ENCODE measurements around the gene FIG4.
"Not testable (repeated sequence)": the region's sequence is repeated elsewhere in the genome, so short reads cannot be mapped to it uniquely, and the experiment has no call there.

The FIG4 gene

GRCh38 chr6:109840796-109841195 is 149.7 kb downstream of the FIG4 start:
- Histone ChIP-seq H3K36me3 (ENCODE audit: insufficient read depth, low read length) (no peaks in the 10 kb centered on the region), H3K27ac (no peak overlapping the region), H3K4me3 (no peak overlapping the region), H3K9me3 (ENCODE audit: low read depth, low read length) (no peaks in the 10 kb centered on the region), H3K9ac (ENCODE audit: insufficient read length) (no peak overlapping the region)
- DNase-seq (ENCODE audit: low read depth, low spot score), result no peak
- TF ChIP-seq EZH2 (IDR thresholded peaks at IDR 0.05), result no peak
- TF ChIP-seq POLR2AphosphoS5 (IDR thresholded peaks at IDR 0.05; ENCODE audit: borderline replicate concordance, low read depth, low read length), result no peak
- no peak for TF ChIP-seq FOXP2 (optimal IDR thresholded peaks at IDR 0.05; ENCODE audit: control extremely low read depth, extremely low read length, insufficient read depth)

- Histone ChIP-seq H3K27ac (no peak overlapping the region), H3K36me3 (ENCODE audit: insufficient read depth, low read length) (no peaks in the 10 kb centered on the region), H3K9me3 (ENCODE audit: low read depth, low read length) (no peaks in the 10 kb centered on the region), H3K4me3 (no peak overlapping the region), H3K9ac (ENCODE audit: insufficient read length) (no peak overlapping the region)
- DNase-seq (ENCODE audit: low read depth, low spot score), result no peak
- TF ChIP-seq EZH2 (IDR thresholded peaks at IDR 0.05) (no peak), FOXP2 (optimal IDR thresholded peaks at IDR 0.05; ENCODE audit: control extremely low read depth, extremely low read length, insufficient read depth) (no peak), POLR2AphosphoS5 (IDR thresholded peaks at IDR 0.05; ENCODE audit: borderline replicate concordance, low read depth, low read length) (no peak)
Observed at GRCh38 chr6:109841869-109842268, 150.8 kb downstream of the FIG4 start.

- Histone ChIP-seq H3K9ac (ENCODE audit: insufficient read length) (no peak overlapping the region), H3K4me3 (no peak overlapping the region), H3K36me3 (ENCODE audit: insufficient read depth, low read length) (no peaks in the 10 kb centered on the region), H3K9me3 (ENCODE audit: low read depth, low read length) (no peaks in the 10 kb centered on the region), H3K27ac (no peak overlapping the region)
- no peak for DNase-seq (ENCODE audit: low read depth, low spot score)
- TF ChIP-seq POLR2AphosphoS5 (IDR thresholded peaks at IDR 0.05; ENCODE audit: borderline replicate concordance, low read depth, low read length) (no peak), EZH2 (IDR thresholded peaks at IDR 0.05) (no peak), FOXP2 (optimal IDR thresholded peaks at IDR 0.05; ENCODE audit: control extremely low read depth, extremely low read length, insufficient read depth) (no peak)
Observed at GRCh38 chr6:109852713-109853112, 161.6 kb downstream of the FIG4 start.

GRCh38 chr6:109853426-109853825 is 162.3 kb downstream of the FIG4 start:
- H3K27ac ChIP-seq, result no peak overlapping the region
- DNase-seq (ENCODE audit: low read depth, low spot score), result no peak
- H3K9ac ChIP-seq (ENCODE audit: insufficient read length), result no peak overlapping the region
- H3K9me3 ChIP-seq (ENCODE audit: low read depth, low read length), result no peaks in the 10 kb centered on the region
- no peak for TF ChIP-seq EZH2 (IDR thresholded peaks at IDR 0.05)
- TF ChIP-seq POLR2AphosphoS5 (IDR thresholded peaks at IDR 0.05; ENCODE audit: borderline replicate concordance, low read depth, low read length), result no peak
- TF ChIP-seq FOXP2 (optimal IDR thresholded peaks at IDR 0.05; ENCODE audit: control extremely low read depth, extremely low read length, insufficient read depth), result no peak
- no peak overlapping the region for H3K4me3 ChIP-seq
- no peaks in the 10 kb centered on the region for H3K36me3 ChIP-seq (ENCODE audit: insufficient read depth, low read length)

GRCh38 chr6:109853951-109854350 is 162.9 kb downstream of the FIG4 start:
- H3K36me3 ChIP-seq (ENCODE audit: insufficient read depth, low read length), result no peaks in the 10 kb centered on the region
- no peak overlapping the region for H3K4me3 ChIP-seq
- no peaks in the 10 kb centered on the region for H3K9me3 ChIP-seq (ENCODE audit: low read depth, low read length)
- TF ChIP-seq FOXP2 (optimal IDR thresholded peaks at IDR 0.05; ENCODE audit: control extremely low read depth, extremely low read length, insufficient read depth) (no peak), POLR2AphosphoS5 (IDR thresholded peaks at IDR 0.05; ENCODE audit: borderline replicate concordance, low read depth, low read length) (no peak), EZH2 (IDR thresholded peaks at IDR 0.05) (no peak)
- DNase-seq (ENCODE audit: low read depth, low spot score), result no peak
- H3K27ac ChIP-seq, result no peak overlapping the region
- H3K9ac ChIP-seq (ENCODE audit: insufficient read length), result no peak overlapping the region

- Histone ChIP-seq H3K4me3 (no peak overlapping the region), H3K27ac (no peak overlapping the region), H3K36me3 (ENCODE audit: insufficient read depth, low read length) (no peaks in the 10 kb centered on the region), H3K9me3 (ENCODE audit: low read depth, low read length) (no peaks in the 10 kb centered on the region), H3K9ac (ENCODE audit: insufficient read length) (no peak overlapping the region)
- no peak for DNase-seq (ENCODE audit: low read depth, low spot score)
- no peak for TF ChIP-seq POLR2AphosphoS5 (IDR thresholded peaks at IDR 0.05; ENCODE audit: borderline replicate concordance, low read depth, low read length)
- no peak for TF ChIP-seq EZH2 (IDR thresholded peaks at IDR 0.05)
- TF ChIP-seq FOXP2 (optimal IDR thresholded peaks at IDR 0.05; ENCODE audit: control extremely low read depth, extremely low read length, insufficient read depth), result no peak
Observed at GRCh38 chr6:109854541-109855308, 163.6 kb downstream of the FIG4 start.

GRCh38 chr6:109855476-109856040 is 164.5 kb downstream of the FIG4 start:
- H3K9me3 ChIP-seq (ENCODE audit: low read depth, low read length); H3K36me3 ChIP-seq (ENCODE audit: insufficient read depth, low read length); DNase-seq (ENCODE audit: low read depth, low spot score); H3K4me3 ChIP-seq; H3K9ac ChIP-seq (ENCODE audit: insufficient read length); H3K27ac ChIP-seq: not testable (repeated sequence)

- no peaks in the 10 kb centered on the region for H3K36me3 ChIP-seq (ENCODE audit: insufficient read depth, low read length)
- DNase-seq (ENCODE audit: low read depth, low spot score), result no peak
- H3K9ac ChIP-seq (ENCODE audit: insufficient read length), result no peak overlapping the region
- no peaks in the 10 kb centered on the region for H3K9me3 ChIP-seq (ENCODE audit: low read depth, low read length)
- no peak overlapping the region for H3K4me3 ChIP-seq
- TF ChIP-seq POLR2AphosphoS5 (IDR thresholded peaks at IDR 0.05; ENCODE audit: borderline replicate concordance, low read depth, low read length) (no peak), FOXP2 (optimal IDR thresholded peaks at IDR 0.05; ENCODE audit: control extremely low read depth, extremely low read length, insufficient read depth) (no peak), EZH2 (IDR thresholded peaks at IDR 0.05) (no peak)
- no peak overlapping the region for H3K27ac ChIP-seq
Observed at GRCh38 chr6:109861946-109862345, 170.8 kb downstream of the FIG4 start.

- DNase-seq (ENCODE audit: low read depth, low spot score), result no peak
- no peak for TF ChIP-seq FOXP2 (optimal IDR thresholded peaks at IDR 0.05; ENCODE audit: control extremely low read depth, extremely low read length, insufficient read depth)
- TF ChIP-seq POLR2AphosphoS5 (IDR thresholded peaks at IDR 0.05; ENCODE audit: borderline replicate concordance, low read depth, low read length), result no peak
- TF ChIP-seq EZH2 (IDR thresholded peaks at IDR 0.05), result no peak
Observed at GRCh38 chr6:109864050-109864449, 173.0 kb downstream of the FIG4 start.

More at GRCh38 chr6:109864050-109864449, 173.0 kb downstream of the FIG4 start:
- H3K36me3 ChIP-seq (ENCODE audit: insufficient read depth, low read length), result no peaks in the 10 kb centered on the region
- no peak overlapping the region for H3K9ac ChIP-seq (ENCODE audit: insufficient read length)
- no peaks in the 10 kb centered on the region for H3K9me3 ChIP-seq (ENCODE audit: low read depth, low read length)
- H3K27ac ChIP-seq, result no peak overlapping the region
- no peak overlapping the region for H3K4me3 ChIP-seq

Measured in SK-N-MC (cell line).